Heart left ventricle (tissue), 13 donors: ENCODE results near the gene RPS24.

Experiments
- CTCF ChIP-seq, 12 donors: fragments of 200-600 bp; sonication (generic) in 4 of 12; IDR thresholded peaks; one replicate each; pipeline versions ENCODE4 v1.5.0 to v1.8.0; 2018 to 2022; ENCODE audit warnings: antibody characterized with exemption in 12 of 12, mild to moderate bottlenecking in 5 of 12
- POLR2A ChIP-seq, 2 donors: fragments of 450-650 bp; IDR thresholded peaks; one replicate each; pipeline ENCODE4 v1.6.1; 2017; ENCODE audit warnings: antibody characterized with exemption in 2 of 2, mild to moderate bottlenecking in 2 of 2, moderate library complexity in 2 of 2
- donor health status: ischemic (EF 13 %, LVEDD 7.1; RV severe dilation, severe dysfunction).
- donor health status: DM: no; HTN: yes; CAD: no.
- donor health status: DM: no; HTN: no; CAD: no.
- donor health status: ischemic (EF 25% LVEDD 6.9; RV normal size, moderate dysfunction).
- donor health status: ischemic (EF 25% LVEDD 5.7; RV mildly dilated, moderate dysfunction).
- donor health status: ischemic (EF 35%, LVEDD 5.7; RV mildly dilated, moderate dysfunction).
- donor health status: nonischemic (EF 11% LVEDD 7.7; RV severe dilation, severe dysfunction).
- donor health status: DM: yes; HTN: yes; CAD: no.
- donor health status: PGD.
- donor health status: ischemic (EF 29% LVEDD 5.4; RV normal size, mild dysfunction).
- donor health status: nonischemic (EF 23%, LVEDD 6.1; RV moderate dilation, normal function).

GRCh38 chr10:78000956-78001472 is 32.6 kb upstream of the RPS24 start:
- TF ChIP-seq CTCF (IDR thresholded peaks at IDR 0.05): no peak
- TF ChIP-seq POLR2A (IDR thresholded peaks at IDR 0.05): no peak
